Uterus (tissue), 2 donors: ENCODE measurements around the gene KARS1.

Source experiments
- CTCF ChIP-seq, 4 experiments: fragments of 200-600 bp in 2 of 4; fragments of 450-650 bp in 2 of 4; sonication (generic) in 2 of 4; IDR thresholded peaks; one replicate each; pipeline ENCODE4 v1.5.1; 2016 to 2019; ENCODE audit warnings: antibody characterized with exemption in 4 of 4, mild to moderate bottlenecking in 2 of 4, moderate library complexity in 1 of 4
- POLR2A ChIP-seq, 2 donors: fragments of 450-650 bp; IDR thresholded peaks; one replicate each; pipeline ENCODE4 v1.6.1; 2016; ENCODE audit warnings: antibody characterized with exemption in 2 of 2, mild to moderate bottlenecking in 1 of 2, moderate library complexity in 1 of 2

- TF ChIP-seq CTCF (IDR thresholded peaks at IDR 0.05) (no peak), POLR2A (IDR thresholded peaks at IDR 0.05) (no peak)
Observed at GRCh38 chr16:75615619-75616018, 31.8 kb downstream of the KARS1 start.
